HepG2 (cell line): ENCODE results near the gene ECE2. TPM values are rescaled to one million over a fixed set of nuclear protein-coding genes. Genes with fewer than 3 reads are reported as not detected.

ENCODE experiments used
- ARID3A ChIP-seq: IDR thresholded peaks from 2 replicates; pipeline ENCODE4 v1.6.1; 2012; ENCODE audit warnings: low read depth, low read length, improper control_type of control experiment
- BORCS8-MEF2B ChIP-seq: sonication (generic); formaldehyde crosslinking; IDR thresholded peaks from 2 replicates; pipeline ENCODE4 v1.8.0; 2022; ENCODE audit warnings: mild to moderate bottlenecking, missing genetic modification reagents
- FIP1L1 ChIP-seq: fragments of 200-400 bp; formaldehyde crosslinking; IDR thresholded peaks from 2 replicates; pipeline ENCODE4 v1.6.1; 2018; ENCODE audit warnings: low read depth, mild to moderate bottlenecking, low read length, moderate library complexity, borderline replicate concordance; ENCODE audit not compliant: insufficient read depth
- MED1 ChIP-seq: sonication (generic); formaldehyde crosslinking; IDR thresholded peaks from 2 replicates; pipeline ENCODE4 v1.4.0; 2020; ENCODE audit warnings: missing genetic modification reagents
- REPIN1 ChIP-seq: sonication (generic); formaldehyde crosslinking; IDR thresholded peaks from 2 replicates; pipeline ENCODE4 v1.8.0; 2022; ENCODE audit warnings: missing genetic modification reagents, low read depth, mild to moderate bottlenecking, borderline replicate concordance
- RXRB ChIP-seq: IDR thresholded peaks from 2 replicates; pipeline ENCODE4 v1.6.1; 2016; ENCODE audit warnings: borderline replicate concordance, missing genetic modification reagents, missing compliant biosample characterization
- TARDBP ChIP-seq: sonication (generic); formaldehyde crosslinking; IDR thresholded peaks from 2 replicates; pipeline ENCODE4 v1.8.0; 2022; ENCODE audit warnings: mild to moderate bottlenecking, missing genetic modification reagents
- TRIM22 ChIP-seq: fragments of 450-650 bp; IDR thresholded peaks from 2 replicates; pipeline ENCODE4 v1.6.1; 2017
- ZBTB33 ChIP-seq: sonication (generic); formaldehyde crosslinking; IDR thresholded peaks from 2 replicates; pipeline ENCODE4 v1.4.0; 2020; ENCODE audit warnings: missing genetic modification reagents
- ZKSCAN5 ChIP-seq: sonication (generic); formaldehyde crosslinking; IDR thresholded peaks from 2 replicates; pipeline ENCODE4 v1.5.1; 2020; ENCODE audit warnings: mild to moderate bottlenecking, missing genetic modification reagents
- ZNF318 ChIP-seq: sonication (generic); formaldehyde crosslinking; IDR thresholded peaks from 2 replicates; pipeline ENCODE4 v1.4.0; 2020; ENCODE audit warnings: mild to moderate bottlenecking, missing genetic modification reagents
- polyA plus RNA-seq, 8 experiments: library from polyadenylated mRNA; depleted of rRNA in 3 of 8; stranded (reverse) in 7 of 8; unstranded in 1 of 8; fragments of >200 nt; fragmentation: Illumina TruSeq in 4 of 8; extraction: Trizol in 4 of 8; gene quantifications; 2 replicates each; pipeline versions ENCODE4 v1.2.1 to v1.2.3, GENCODE V29; 2011 to 2016; ENCODE audit warnings: low read depth in 4 of 8, missing spikeins in 1 of 8, mixed read lengths in 1 of 8; ENCODE audit not compliant: insufficient read depth in 1 of 8
- total RNA-seq, 5 experiments: library from RNA; depleted of rRNA; stranded (reverse); fragments of >200 nt; fragmentation: Illumina TruSeq; extraction: Trizol; gene quantifications; 2 replicates each; pipeline ENCODE4 v1.2.3, GENCODE V29; 2016; ENCODE audit warnings: low read depth in 1 of 5

ECE2 gene
- total and polyA plus RNA-seq, 2 of the 13 experiments (the other 11 are each of a cell fraction or from before 2014, with no cell fraction given): not detected

- TF ChIP-seq TRIM22 (no peak), ARID3A (no peak), ZBTB33 (CRISPR knock-in tag) (peak; percentile 21; the same call in 1 of the 2 replicates), MED1 (CRISPR knock-in tag) (peak; percentile 65), ZNF318 (CRISPR knock-in tag) (no peak), RXRB (CRISPR knock-in tag) (peak; percentile 67; the same call in 1 of the 2 replicates), FIP1L1 (no peak), TARDBP (CRISPR knock-in tag) (peak; percentile 83), REPIN1 (CRISPR knock-in tag) (peak; percentile 86), ZKSCAN5 (CRISPR knock-in tag) (no peak), BORCS8-MEF2B (CRISPR knock-in tag) (peak; percentile 87; the same call in 1 of the 2 replicates)
These were observed 27.1 kb upstream of the ECE2 start, which contains the start of gene ALG3 (continued) for GRCh38 chr3:184248454-184249411.
